HG02588 (cell line): ENCODE measurements around the gene EIF4H.
"Not testable (repeated sequence)": the region's sequence is repeated elsewhere in the genome, so short reads cannot be mapped to it uniquely, and the experiment has no call there.

ENCODE experiments used
- ATAC-seq: cut with Tn5 transposase; IDR thresholded peaks from one replicate; pipeline ENCODE4 v1.9.1; 2021; ENCODE audit warnings: mild to moderate bottlenecking, moderate library complexity; ENCODE audit not compliant: unreplicated experiment

EIF4H gene

GRCh38 chr7:74197449-74198124 lies 23.4 kb downstream of the EIF4H start:
- no peak for ATAC-seq

- no peak for ATAC-seq
These were observed 25.6 kb downstream of the EIF4H start for GRCh38 chr7:74199551-74200355.

GRCh38 chr7:74202841-74203556 lies 28.8 kb downstream of the EIF4H start:
- ATAC-seq = no peak

GRCh38 chr7:74203956-74204618 lies 29.9 kb downstream of the EIF4H start:
- ATAC-seq = no peak

- not testable (repeated sequence) for ATAC-seq
These were observed 31.9 kb downstream of the EIF4H start for GRCh38 chr7:74206052-74206451.

GRCh38 chr7:74206589-74207120 lies 32.5 kb downstream of the EIF4H start:
- ATAC-seq = no peak

- ATAC-seq = no peak
These were observed 33.4 kb downstream of the EIF4H start for GRCh38 chr7:74207586-74207985.

GRCh38 chr7:74208241-74208640 lies 34.1 kb downstream of the EIF4H start:
- not testable (repeated sequence) for ATAC-seq

- no peak for ATAC-seq
These were observed 38.5 kb downstream of the EIF4H start for GRCh38 chr7:74212661-74213060.

- ATAC-seq = no peak
These were observed 40.9 kb downstream of the EIF4H start for GRCh38 chr7:74214816-74215630.

- no peak for ATAC-seq
These were observed 41.8 kb downstream of the EIF4H start for GRCh38 chr7:74215921-74216320.

GRCh38 chr7:74216361-74216761 lies 42.2 kb downstream of the EIF4H start:
- ATAC-seq = no peak

GRCh38 chr7:74217455-74218342 lies 43.5 kb downstream of the EIF4H start:
- peak; percentile 49 for ATAC-seq

GRCh38 chr7:74218343-74218698 lies 44.2 kb downstream of the EIF4H start:
- ATAC-seq = no peak

GRCh38 chr7:74219416-74219815 lies 45.3 kb downstream of the EIF4H start:
- ATAC-seq = no peak

- ATAC-seq = no peak
These were observed 46.1 kb downstream of the EIF4H start for GRCh38 chr7:74220229-74220628.

- ATAC-seq = no peak
These were observed 47.6 kb downstream of the EIF4H start for GRCh38 chr7:74221713-74222112.

GRCh38 chr7:74222851-74223710 lies 48.9 kb downstream of the EIF4H start:
- ATAC-seq = no peak
